ENCODE data around the gene NQO2.
A peak's percentile ranks its signal among the peaks of the same experiment; 100 is the strongest.

Gene NQO2

DNA sequence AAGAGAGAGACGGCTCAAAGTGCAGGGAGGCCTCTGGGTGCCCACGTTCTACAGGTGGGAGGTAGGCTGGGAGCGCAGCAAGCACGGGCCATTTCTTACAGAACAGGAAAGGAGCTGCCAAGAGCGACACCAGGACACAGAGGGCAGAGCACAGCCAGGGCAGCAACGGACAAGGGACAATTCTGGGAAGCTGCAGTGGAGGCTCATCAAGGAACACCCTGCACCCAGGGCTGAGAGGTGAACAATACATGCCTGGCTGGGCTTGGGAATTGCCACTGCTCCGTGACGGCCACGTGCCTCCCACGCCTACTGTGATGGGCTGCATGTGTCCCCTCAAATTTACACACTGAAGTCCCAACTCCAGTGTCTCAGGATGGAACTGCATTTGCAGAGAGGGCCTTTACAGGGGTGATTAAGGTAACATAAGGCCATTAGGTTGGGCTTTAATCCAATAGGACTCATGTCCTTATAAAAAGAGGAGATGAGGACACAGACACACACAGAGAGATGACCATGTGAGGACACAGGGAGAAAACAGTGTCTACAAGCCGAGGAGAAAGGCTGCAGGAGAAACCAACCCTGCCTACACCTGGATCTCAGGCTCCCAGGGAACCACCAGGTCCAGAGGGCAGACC lies 41.9 kb upstream of the NQO2 start:
- no peak for DNase-seq (ENCODE audit: low read depth in 2 of 2)
- TF ChIP-seq, protein P1, sequence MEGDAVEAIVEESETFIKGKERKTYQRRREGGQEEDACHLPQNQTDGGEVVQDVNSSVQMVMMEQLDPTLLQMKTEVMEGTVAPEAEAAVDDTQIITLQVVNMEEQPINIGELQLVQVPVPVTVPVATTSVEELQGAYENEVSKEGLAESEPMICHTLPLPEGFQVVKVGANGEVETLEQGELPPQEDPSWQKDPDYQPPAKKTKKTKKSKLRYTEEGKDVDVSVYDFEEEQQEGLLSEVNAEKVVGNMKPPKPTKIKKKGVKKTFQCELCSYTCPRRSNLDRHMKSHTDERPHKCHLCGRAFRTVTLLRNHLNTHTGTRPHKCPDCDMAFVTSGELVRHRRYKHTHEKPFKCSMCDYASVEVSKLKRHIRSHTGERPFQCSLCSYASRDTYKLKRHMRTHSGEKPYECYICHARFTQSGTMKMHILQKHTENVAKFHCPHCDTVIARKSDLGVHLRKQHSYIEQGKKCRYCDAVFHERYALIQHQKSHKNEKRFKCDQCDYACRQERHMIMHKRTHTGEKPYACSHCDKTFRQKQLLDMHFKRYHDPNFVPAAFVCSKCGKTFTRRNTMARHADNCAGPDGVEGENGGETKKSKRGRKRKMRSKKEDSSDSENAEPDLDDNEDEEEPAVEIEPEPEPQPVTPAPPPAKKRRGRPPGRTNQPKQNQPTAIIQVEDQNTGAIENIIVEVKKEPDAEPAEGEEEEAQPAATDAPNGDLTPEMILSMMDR (IDR thresholded peaks at IDR 0.05; ENCODE audit: low read depth, low read length) = no peak
- no peak overlapping the region for H3K4me3 ChIP-seq (replicated peaks in 1 of 2; ENCODE audit: low read depth in 2 of 2, low read length in 2 of 2)

DNA sequence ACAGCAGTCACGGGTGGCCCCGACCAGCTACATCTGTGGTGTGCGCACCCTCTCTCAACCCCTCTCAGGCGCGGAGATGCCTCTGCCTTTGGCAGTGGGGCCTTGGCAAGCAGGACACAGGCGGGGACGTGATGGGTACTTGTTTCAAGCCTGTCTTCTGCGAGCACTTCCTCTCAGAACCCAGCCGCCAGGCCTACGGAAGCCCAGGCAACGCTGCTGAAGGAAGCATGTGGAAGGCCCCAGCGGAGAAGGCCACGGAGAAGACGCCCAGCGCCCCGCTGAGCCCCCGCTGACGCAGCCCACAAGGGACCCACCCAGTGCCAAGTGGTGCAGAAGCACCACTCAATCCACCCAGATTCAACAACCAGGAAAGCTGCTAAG lies 41.4 kb upstream of the NQO2 start:
- DNase-seq (ENCODE audit: low read depth in 2 of 2) = no peak
- TF ChIP-seq, protein P1 (IDR thresholded peaks at IDR 0.05; ENCODE audit: low read depth, low read length) = no peak
- no peak overlapping the region for H3K4me3 ChIP-seq (replicated peaks in 1 of 2; ENCODE audit: low read depth in 2 of 2, low read length in 2 of 2)

DNA sequence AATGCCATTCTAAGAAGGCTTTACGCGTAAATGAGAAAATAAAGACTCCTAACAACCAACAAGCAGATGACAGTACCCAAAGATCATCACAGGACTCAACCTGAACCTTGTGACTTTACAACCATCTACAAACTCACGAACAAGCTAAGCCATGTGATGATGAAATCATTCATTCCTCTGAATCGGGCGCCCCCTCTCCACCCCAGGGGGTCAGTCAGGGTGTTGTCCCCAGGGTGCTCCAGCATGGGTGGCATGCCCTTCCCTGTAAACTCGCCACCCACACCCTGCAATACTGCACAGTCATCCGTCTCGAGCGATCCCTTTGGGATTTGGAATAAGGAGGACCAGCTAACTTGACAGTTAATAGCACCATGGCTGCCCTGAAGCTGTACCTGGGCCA lies 40.9 kb upstream of the NQO2 start:
- DNase-seq (ENCODE audit: low read depth in 2 of 2) = no peak
- TF ChIP-seq, protein P1 (IDR thresholded peaks at IDR 0.05; ENCODE audit: low read depth, low read length) = no peak
- no peak overlapping the region for H3K4me3 ChIP-seq (replicated peaks in 1 of 2; ENCODE audit: low read depth in 2 of 2, low read length in 2 of 2)

DNA sequence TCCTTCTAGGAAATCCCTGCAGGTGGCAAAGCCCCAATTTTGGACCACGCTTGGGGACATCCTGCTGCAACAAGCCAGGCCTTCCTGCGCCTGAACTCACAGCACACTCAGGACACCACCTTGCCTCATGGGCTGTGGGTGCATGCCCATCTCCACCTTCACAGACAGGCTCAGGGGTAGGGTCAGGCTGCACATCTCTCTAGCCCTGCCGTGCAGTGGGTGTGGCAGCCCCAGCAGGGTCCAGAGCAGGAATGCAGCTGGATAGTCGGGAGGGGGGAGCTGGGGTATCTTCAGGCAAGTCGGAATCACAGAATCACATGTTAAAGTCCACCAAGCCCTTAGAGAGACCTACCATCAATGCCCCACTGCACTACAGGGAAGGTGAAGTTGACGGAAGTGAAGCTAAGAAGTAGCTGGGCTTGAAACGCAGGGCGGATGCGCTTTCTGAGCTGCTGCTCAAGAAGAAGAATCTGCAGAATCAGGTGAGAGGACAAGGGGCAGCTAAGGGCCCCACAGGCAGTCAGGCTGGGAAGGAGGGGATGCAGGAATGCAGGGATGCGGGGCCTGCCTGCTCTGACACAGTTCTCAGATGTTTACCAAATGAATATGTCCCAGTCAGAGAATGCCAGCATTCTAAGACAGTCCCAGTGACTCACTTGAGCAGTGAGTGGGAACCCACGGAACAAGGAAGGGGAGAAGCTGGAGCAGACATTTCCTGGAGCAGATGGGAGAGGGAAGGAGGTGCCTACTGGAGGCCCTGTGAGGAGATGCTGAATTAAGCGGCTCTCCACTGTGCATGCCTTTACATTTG lies 39.6 kb upstream of the NQO2 start:
- DNase-seq (ENCODE audit: low read depth in 2 of 2) = peak; percentile 67 to 81
- TF ChIP-seq, protein P1 (IDR thresholded peaks at IDR 0.05; ENCODE audit: low read depth, low read length) = no peak
- H3K4me3 ChIP-seq (replicated peaks in 1 of 2; ENCODE audit: low read depth in 2 of 2, low read length in 2 of 2) = no peak overlapping the region

DNA sequence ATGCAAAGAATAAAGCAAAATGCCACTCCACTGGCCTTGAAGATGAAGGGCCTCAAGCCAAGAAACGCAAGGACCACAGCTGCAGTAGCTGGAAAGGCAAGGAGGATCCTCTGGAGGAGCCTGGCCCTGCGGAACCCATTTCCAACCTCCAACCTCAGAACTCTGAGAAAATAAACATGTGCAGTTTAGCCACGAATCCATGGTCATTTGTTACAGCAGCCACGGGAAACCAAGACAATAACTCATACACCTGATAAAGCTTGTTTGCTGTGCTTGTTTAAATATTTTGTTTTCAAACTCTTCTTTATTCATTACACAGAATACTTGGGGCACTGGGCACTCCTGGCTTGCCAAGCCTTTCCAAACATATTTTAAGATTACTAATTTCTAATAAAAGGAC lies 38.8 kb upstream of the NQO2 start:
- DNase-seq (ENCODE audit: low read depth in 2 of 2) = no peak
- TF ChIP-seq, protein P1 (IDR thresholded peaks at IDR 0.05; ENCODE audit: low read depth, low read length) = no peak
- H3K4me3 ChIP-seq (replicated peaks in 1 of 2; ENCODE audit: low read depth in 2 of 2, low read length in 2 of 2) = no peak overlapping the region

DNA sequence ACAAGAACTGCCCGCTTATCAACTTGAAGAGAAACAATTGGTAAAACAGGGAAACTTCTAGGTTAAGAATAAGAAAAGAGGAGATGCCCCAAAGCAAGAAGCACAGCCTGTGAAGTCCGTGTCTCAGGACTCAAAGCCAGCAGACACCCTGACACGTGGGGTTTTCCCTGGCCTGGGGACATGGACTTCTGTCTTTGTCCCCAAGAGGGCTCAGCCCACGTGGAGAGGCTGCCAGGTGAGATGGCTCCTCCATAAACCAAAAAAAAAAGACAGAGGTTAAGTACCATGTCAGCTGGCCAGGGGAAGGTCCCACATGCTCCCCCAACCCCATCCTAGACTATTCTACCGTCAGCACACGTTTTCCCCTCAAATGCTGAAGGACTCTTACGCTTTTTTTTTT lies 38.2 kb upstream of the NQO2 start:
- TF ChIP-seq, protein P1 (IDR thresholded peaks at IDR 0.05; ENCODE audit: low read depth, low read length) = no peak
- DNase-seq (ENCODE audit: low read depth in 2 of 2) = no peak
- no peak overlapping the region for H3K4me3 ChIP-seq (replicated peaks in 1 of 2; ENCODE audit: low read depth in 2 of 2, low read length in 2 of 2)

Data from cardiac fibroblast (primary cell).